Lower lobe of right lung (tissue), 2 donors: ENCODE measurements around the gene MAST2. TPM values are rescaled to one million over a fixed set of nuclear protein-coding genes. Genes with fewer than 3 reads are reported as not detected.

Source experiments
- ATAC-seq, 2 donors: fragments of 200-7000 bp; cut with Tn5 transposase; one replicate each; pipeline ENCODE4 v1.9.1; 2020 to 2022; ENCODE audit warnings: mild to moderate bottlenecking in 2 of 2, moderate library complexity in 2 of 2
- DNase-seq: peaks from one replicate; pipeline ENCODE4 v3.0.0-alpha.2; 2020
- H3K27ac ChIP-seq: fragments of 200-600 bp; one replicate; pipeline ENCODE4 v1.8.0; 2022
- H3K27me3 ChIP-seq: fragments of 200-600 bp; one replicate; pipeline ENCODE4 v1.8.0; 2022; ENCODE audit warnings: low read depth
- H3K36me3 ChIP-seq: fragments of 200-600 bp; one replicate; pipeline ENCODE4 v1.8.0; 2022; ENCODE audit warnings: mild to moderate bottlenecking
- H3K4me1 ChIP-seq: fragments of 200-600 bp; one replicate; pipeline ENCODE4 v1.8.0; 2022
- H3K4me3 ChIP-seq: fragments of 200-600 bp; one replicate; pipeline ENCODE4 v1.8.0; 2022; ENCODE audit warnings: mild to moderate bottlenecking
- H3K9me3 ChIP-seq: fragments of 200-600 bp; one replicate; pipeline ENCODE4 v1.8.0; 2022
- CTCF ChIP-seq: fragments of 200-600 bp; IDR thresholded peaks from one replicate; pipeline ENCODE4 v1.8.0; 2022; ENCODE audit warnings: antibody characterized with exemption, mild to moderate bottlenecking
- intact Hi-C: fragments of 100-400 bp; cut with DNase I; formaldehyde crosslinking; loops from one replicate; pipeline ENCODE4 v1.11.0; 2022
- total RNA-seq: library from RNA; stranded (reverse); fragmentation: NEBNext Ultra II Directional; extraction: Animal tissue kit (Norgen Biotek cat#: 25700); gene quantifications from one replicate; pipeline ENCODE4 v1.2.1, GENCODE V29; 2021
- donor health status: DM: no; HTN: yes; CAD: no; lungs with severe emphysema.

The MAST2 gene
- total RNA-seq, 1 donor from 2014 or later: 25.8 TPM

GRCh38 chr1:46058936-46059335 lies 255.5 kb downstream of the MAST2 start:
- Histone ChIP-seq H3K4me3 (no peak overlapping the region), H3K9me3 (no peaks in the 10 kb centered on the region), H3K27ac (no peak overlapping the region), H3K4me1 (peaks cover 6% of the 10 kb centered on the region), H3K36me3 (peaks cover 17% of the 10 kb centered on the region), H3K27me3 (no peaks in the 10 kb centered on the region)
- ATAC-seq (no peak), DNase-seq (no peak)
- intact Hi-C loops: no loop called here
- TF ChIP-seq CTCF: no peak

GRCh38 chr1:46061146-46061545 lies 257.7 kb downstream of the MAST2 start:
- Histone ChIP-seq H3K4me3 (no peak overlapping the region), H3K27me3 (no peaks in the 10 kb centered on the region), H3K4me1 (peaks cover 12% of the 10 kb centered on the region), H3K9me3 (no peaks in the 10 kb centered on the region), H3K27ac (no peak overlapping the region), H3K36me3 (peaks cover 10% of the 10 kb centered on the region)
- ATAC-seq (no peak), DNase-seq (no peak)
- intact Hi-C loops: no loop called here
- TF ChIP-seq CTCF: no peak

GRCh38 chr1:46062651-46063319 lies 259.4 kb downstream of the MAST2 start:
- ATAC-seq (peak in 1 of 2 donors; percentile 28), DNase-seq (no peak)

GRCh38 chr1:46064708-46065107 lies 261.3 kb downstream of the MAST2 start:
- TF ChIP-seq CTCF: no peak
- no peak overlapping the region for H3K27ac ChIP-seq
- no peak for ATAC-seq
- no peak overlapping the region for H3K4me3 ChIP-seq
- no peaks in the 10 kb centered on the region for H3K9me3 ChIP-seq
- H3K4me1 ChIP-seq: peaks cover 12% of the 10 kb centered on the region
- H3K27me3 ChIP-seq: no peaks in the 10 kb centered on the region
- peaks cover 19% of the 10 kb centered on the region for H3K36me3 ChIP-seq
- DNase-seq: no peak
- intact Hi-C loops: no loop called here

More at GRCh38 chr1:46062651-46063319, 259.4 kb downstream of the MAST2 start:
- Histone ChIP-seq H3K4me3 (no peak overlapping the region), H3K36me3 (peaks cover 10% of the 10 kb centered on the region), H3K4me1 (peaks cover 12% of the 10 kb centered on the region), H3K27ac (no peak overlapping the region), H3K9me3 (no peaks in the 10 kb centered on the region), H3K27me3 (no peaks in the 10 kb centered on the region)
- intact Hi-C loops: no loop called here
- TF ChIP-seq CTCF: no peak

- no peak overlapping the region for H3K4me3 ChIP-seq
- ATAC-seq (peak; percentile 61 to 73), DNase-seq (no peak)
- H3K27me3 ChIP-seq: no peaks in the 10 kb centered on the region
- peaks cover 12% of the 10 kb centered on the region for H3K4me1 ChIP-seq
- peaks cover 21% of the 10 kb centered on the region for H3K36me3 ChIP-seq
- intact Hi-C loops: no loop called here
- H3K27ac ChIP-seq: no peak overlapping the region
- no peak for TF ChIP-seq CTCF
- no peaks in the 10 kb centered on the region for H3K9me3 ChIP-seq
These were observed 262.0 kb downstream of the MAST2 start for GRCh38 chr1:46065405-46065804.
